Left lung (tissue), 10 donors: Measurements from ENCODE around the gene CCDC9B. TPM values are rescaled to one million over a fixed set of nuclear protein-coding genes. Genes with fewer than 3 reads are reported as not detected.
A peak's percentile ranks its signal among the peaks of the same experiment; 100 is the strongest.

Experiments
- ATAC-seq: fragments of 200-7000 bp; cut with Tn5 transposase; one replicate; pipeline ENCODE4 v1.9.1; 2020; ENCODE audit warnings: moderate library complexity
- DNase-seq, 4 donors: peaks; one replicate each; pipeline ENCODE4 v3.0.0-alpha.2; 2013 to 2020
- H3K27ac ChIP-seq, 2 donors: fragments of 200-600 bp; sonication (generic) in 1 of 2; one replicate each; pipeline versions ENCODE4 v1.5.0 to v1.8.0; 2020 to 2021
- H3K27me3 ChIP-seq, 2 donors: fragments of 200-600 bp; sonication (generic) in 1 of 2; one replicate each; pipeline versions ENCODE4 v1.5.0 to v1.8.0; 2020 to 2021
- H3K36me3 ChIP-seq, 2 donors: fragments of 200-600 bp; sonication (generic) in 1 of 2; one replicate each; pipeline versions ENCODE4 v1.5.0 to v1.8.0; 2020 to 2021
- H3K4me1 ChIP-seq, 2 donors: fragments of 200-600 bp; one replicate each; pipeline ENCODE4 v1.8.0; 2021
- H3K4me3 ChIP-seq, 2 donors: fragments of 200-600 bp; sonication (generic) in 1 of 2; one replicate each; pipeline versions ENCODE4 v1.5.0 to v1.8.0; 2020 to 2021; ENCODE audit warnings: mild to moderate bottlenecking in 1 of 2
- H3K9me3 ChIP-seq, 2 donors: fragments of 200-600 bp; sonication (generic) in 1 of 2; one replicate each; pipeline versions ENCODE4 v1.5.0 to v1.8.0; 2020 to 2021
- CTCF ChIP-seq, 2 donors: fragments of 200-600 bp; sonication (generic) in 1 of 2; IDR thresholded peaks; one replicate each; pipeline versions ENCODE4 v1.5.0 to v1.8.0; 2021; ENCODE audit warnings: antibody characterized with exemption in 2 of 2
- intact Hi-C, 2 donors: fragments of 100-400 bp; cut with DNase I; formaldehyde crosslinking; loops; one replicate each; pipeline versions ENCODE4 v1.11.2 to v1.14.2; 2022
- polyA plus RNA-seq, 6 donors: library from polyadenylated mRNA; unstranded; fragments of 120-200 nt; gene quantifications; one replicate each; pipeline ENCODE4 v1.2.1, GENCODE V29; 2013; ENCODE audit not compliant: insufficient read length in 6 of 6
- total RNA-seq, 2 donors: library from RNA; stranded (reverse); fragmentation: NEBNext Ultra II Directional; extraction: Animal tissue kit (Norgen Biotek cat#: 25700); gene quantifications; one replicate each; pipeline ENCODE4 v1.2.1, GENCODE V29; 2021
- donor health status: DM: no; HTN: yes; CAD: no.
- donor health status: DM: no; HTN: no; CAD: no.

CCDC9B gene
- total and polyA plus RNA-seq, 8 donors, result 4.5 to 65.4 (median 9.1) TPM

- DNase-seq (peak; percentile 85 to 94 (median 92)), ATAC-seq (peak; percentile 96)
- H3K9me3 ChIP-seq, result no peaks in the 10 kb centered on the region
- H3K4me3 ChIP-seq, result peak within 1 kb of the TSS; percentile 83 to 90
- intact Hi-C loops, result no loop called here
- no peaks in the 10 kb centered on the region for H3K27me3 ChIP-seq
- H3K36me3 ChIP-seq, result peaks cover 0 to 15% of the 10 kb centered on the region in 2 donors
- TF ChIP-seq CTCF (IDR thresholded peaks at IDR 0.05), result no peak
- peaks cover 6 to 47% of the 10 kb centered on the region in 2 donors for H3K4me1 ChIP-seq
- H3K27ac ChIP-seq, result peak within 1 kb of the TSS in 1 of 2 donors; percentile 57
These were observed 42.1 kb upstream of the CCDC9B start, which contains the start of gene KNSTRN for GRCh38 chr15:40382580-40383456. TSS of gene KNSTRN (plus strand) at chr15:40382721. CDS start at chr15:40382836, 115 bp downstream.

GRCh38 chr15:40381818-40382529 lies 41.2 kb upstream of the CCDC9B start:
- peak overlapping the region in 1 of 2 donors; percentile 57 for H3K27ac ChIP-seq
- TF ChIP-seq CTCF (IDR thresholded peaks at IDR 0.05), result no peak
- peaks cover 0 to 9% of the 10 kb centered on the region in 2 donors for H3K36me3 ChIP-seq
- H3K27me3 ChIP-seq, result no peaks in the 10 kb centered on the region
- H3K4me3 ChIP-seq, result no peak overlapping the region
- ATAC-seq, result no peak
- DNase-seq, result no peak
- H3K4me1 ChIP-seq, result peaks cover 6 to 47% of the 10 kb centered on the region in 2 donors
- no peaks in the 10 kb centered on the region for H3K9me3 ChIP-seq
- intact Hi-C loops, result no loop called here

- H3K4me3 ChIP-seq, result no peak overlapping the region
- DNase-seq (no peak), ATAC-seq (no peak)
- TF ChIP-seq CTCF (IDR thresholded peaks at IDR 0.05), result no peak
- no peaks in the 10 kb centered on the region for H3K9me3 ChIP-seq
- H3K27ac ChIP-seq, result peak overlapping the region; percentile 21 to 63
- peaks cover 6 to 47% of the 10 kb centered on the region in 2 donors for H3K4me1 ChIP-seq
- H3K27me3 ChIP-seq, result no peaks in the 10 kb centered on the region
- intact Hi-C loops, result no loop called here
- H3K36me3 ChIP-seq, result no peaks in the 10 kb centered on the region
These were observed 39.9 kb upstream of the CCDC9B start for GRCh38 chr15:40380636-40381035.

- Histone ChIP-seq H3K36me3 (no peaks in the 10 kb centered on the region), H3K9me3 (no peaks in the 10 kb centered on the region), H3K27ac (peak overlapping the region; percentile 21 to 63), H3K4me3 (no peak overlapping the region), H3K4me1 (peaks cover 6 to 43% of the 10 kb centered on the region in 2 donors), H3K27me3 (no peaks in the 10 kb centered on the region)
- peak in 1 of 4 donors; percentile 89 for DNase-seq
- intact Hi-C loops, result no loop called here
- ATAC-seq, result peak; percentile 75
- no peak for TF ChIP-seq CTCF (IDR thresholded peaks at IDR 0.05)
These were observed 39.1 kb upstream of the CCDC9B start for GRCh38 chr15:40379853-40380252.

GRCh38 chr15:40379374-40379773 lies 38.6 kb upstream of the CCDC9B start:
- intact Hi-C loops, result no loop called here
- ATAC-seq (no peak), DNase-seq (no peak)
- H3K9me3 ChIP-seq, result no peaks in the 10 kb centered on the region
- H3K27ac ChIP-seq, result no peak overlapping the region
- H3K36me3 ChIP-seq, result no peaks in the 10 kb centered on the region
- no peak for TF ChIP-seq CTCF (IDR thresholded peaks at IDR 0.05)
- H3K4me3 ChIP-seq, result no peak overlapping the region
- peaks cover 6 to 38% of the 10 kb centered on the region in 2 donors for H3K4me1 ChIP-seq
- no peaks in the 10 kb centered on the region for H3K27me3 ChIP-seq
